ENCODE data around the gene AKR1C4. TPM values are rescaled to one million over a fixed set of nuclear protein-coding genes. Genes with fewer than 3 reads are reported as not detected.

The AKR1C4 gene
- total RNA-seq, 1 donor from 2014 or later = not detected

GRCh38 chr10:5259132-5259951 is 62.7 kb downstream of the AKR1C4 start:
- H3K36me3 Mint-ChIP-seq (ENCODE audit: low read depth) = no peaks in the 10 kb centered on the region
- TF ChIP-seq, protein P1, sequence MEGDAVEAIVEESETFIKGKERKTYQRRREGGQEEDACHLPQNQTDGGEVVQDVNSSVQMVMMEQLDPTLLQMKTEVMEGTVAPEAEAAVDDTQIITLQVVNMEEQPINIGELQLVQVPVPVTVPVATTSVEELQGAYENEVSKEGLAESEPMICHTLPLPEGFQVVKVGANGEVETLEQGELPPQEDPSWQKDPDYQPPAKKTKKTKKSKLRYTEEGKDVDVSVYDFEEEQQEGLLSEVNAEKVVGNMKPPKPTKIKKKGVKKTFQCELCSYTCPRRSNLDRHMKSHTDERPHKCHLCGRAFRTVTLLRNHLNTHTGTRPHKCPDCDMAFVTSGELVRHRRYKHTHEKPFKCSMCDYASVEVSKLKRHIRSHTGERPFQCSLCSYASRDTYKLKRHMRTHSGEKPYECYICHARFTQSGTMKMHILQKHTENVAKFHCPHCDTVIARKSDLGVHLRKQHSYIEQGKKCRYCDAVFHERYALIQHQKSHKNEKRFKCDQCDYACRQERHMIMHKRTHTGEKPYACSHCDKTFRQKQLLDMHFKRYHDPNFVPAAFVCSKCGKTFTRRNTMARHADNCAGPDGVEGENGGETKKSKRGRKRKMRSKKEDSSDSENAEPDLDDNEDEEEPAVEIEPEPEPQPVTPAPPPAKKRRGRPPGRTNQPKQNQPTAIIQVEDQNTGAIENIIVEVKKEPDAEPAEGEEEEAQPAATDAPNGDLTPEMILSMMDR (IDR thresholded peaks at IDR 0.05) = no peak
- H3K4me3 Mint-ChIP-seq (ENCODE audit: unreplicated experiment) = no peak overlapping the region
- no peak overlapping the region for H3K27ac Mint-ChIP-seq (ENCODE audit: unreplicated experiment)
- no peaks in the 10 kb centered on the region for H3K4me1 Mint-ChIP-seq (ENCODE audit: low read depth)
- H3K27me3 Mint-ChIP-seq (ENCODE audit: low read depth) = peaks cover 10% of the 10 kb centered on the region
- peaks cover 19% of the 10 kb centered on the region for H3K9me3 Mint-ChIP-seq (ENCODE audit: low read depth)
- DNase-seq (ENCODE audit: low spot score) = no peak

GRCh38 chr10:5259952-5260578 is 63.4 kb downstream of the AKR1C4 start:
- H3K9me3 Mint-ChIP-seq (ENCODE audit: low read depth) = peaks cover 20% of the 10 kb centered on the region
- no peak overlapping the region for H3K27ac Mint-ChIP-seq (ENCODE audit: unreplicated experiment)
- no peak for DNase-seq (ENCODE audit: low spot score)
- H3K4me3 Mint-ChIP-seq (ENCODE audit: unreplicated experiment) = no peak overlapping the region
- H3K4me1 Mint-ChIP-seq (ENCODE audit: low read depth) = no peaks in the 10 kb centered on the region
- H3K27me3 Mint-ChIP-seq (ENCODE audit: low read depth) = peaks cover 6% of the 10 kb centered on the region
- H3K36me3 Mint-ChIP-seq (ENCODE audit: low read depth) = no peaks in the 10 kb centered on the region
- TF ChIP-seq, protein P1 (IDR thresholded peaks at IDR 0.05) = no peak

DNA sequence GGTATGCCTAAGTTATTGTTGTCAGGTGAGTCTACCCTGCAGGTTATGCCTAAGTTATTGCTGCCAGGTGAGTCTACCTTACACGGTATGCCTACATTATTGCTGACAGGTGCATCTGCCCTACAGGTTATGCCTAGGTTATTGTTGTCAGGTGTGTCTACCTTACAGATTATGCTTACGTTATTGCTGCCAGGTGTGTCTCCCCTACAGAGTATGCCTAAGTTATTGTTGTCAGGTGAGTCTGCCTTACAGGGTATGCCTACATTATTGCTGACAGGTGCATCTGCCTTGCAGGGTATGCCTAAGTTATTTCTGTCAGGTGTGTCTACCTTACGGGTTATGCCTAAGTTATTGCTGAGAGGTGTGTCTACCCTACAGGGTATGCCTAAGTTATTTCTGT is 64.2 kb downstream of the AKR1C4 start:
- Mint-ChIP-seq H3K27ac (ENCODE audit: unreplicated experiment) (no peak overlapping the region), H3K36me3 (ENCODE audit: low read depth) (no peaks in the 10 kb centered on the region), H3K4me1 (ENCODE audit: low read depth) (no peaks in the 10 kb centered on the region), H3K27me3 (ENCODE audit: low read depth) (peaks cover 6% of the 10 kb centered on the region), H3K4me3 (ENCODE audit: unreplicated experiment) (no peak overlapping the region), H3K9me3 (ENCODE audit: low read depth) (peaks cover 16% of the 10 kb centered on the region)
- DNase-seq (ENCODE audit: low spot score) = no peak
- TF ChIP-seq, protein P1 (IDR thresholded peaks at IDR 0.05) = no peak

- Mint-ChIP-seq H3K36me3 (ENCODE audit: low read depth) (peaks cover 3% of the 10 kb centered on the region), H3K9me3 (ENCODE audit: low read depth) (peaks cover 21% of the 10 kb centered on the region), H3K27ac (ENCODE audit: unreplicated experiment) (no peak overlapping the region), H3K27me3 (ENCODE audit: low read depth) (peaks cover 4% of the 10 kb centered on the region), H3K4me1 (ENCODE audit: low read depth) (no peaks in the 10 kb centered on the region), H3K4me3 (ENCODE audit: unreplicated experiment) (no peak overlapping the region)
- DNase-seq (ENCODE audit: low spot score) = no peak
- TF ChIP-seq, protein P1 (IDR thresholded peaks at IDR 0.05) = no peak
Observed at GRCh38 chr10:5265139-5265538, 68.5 kb downstream of the AKR1C4 start.

DNA sequence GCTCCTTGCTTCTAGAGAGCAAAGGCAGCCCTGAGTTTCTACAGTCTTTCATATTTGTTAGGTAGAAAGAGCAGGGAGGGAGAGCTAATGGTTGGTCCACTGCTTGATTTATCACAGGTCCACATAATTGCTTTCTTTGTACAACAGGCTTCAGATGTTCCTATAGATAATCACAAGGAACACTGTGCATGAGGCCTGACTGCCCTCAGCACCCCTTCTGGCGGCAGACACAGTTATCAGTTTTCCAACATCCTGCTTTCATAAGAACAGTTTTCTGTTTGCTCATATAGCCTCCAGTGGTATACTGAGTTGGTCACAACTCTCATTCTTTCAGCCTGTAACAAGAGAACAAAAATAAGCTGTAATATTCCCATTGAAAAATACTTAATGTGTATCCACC is 69.7 kb downstream of the AKR1C4 start:
- peaks cover 3% of the 10 kb centered on the region for H3K27me3 Mint-ChIP-seq (ENCODE audit: low read depth)
- no peaks in the 10 kb centered on the region for H3K4me1 Mint-ChIP-seq (ENCODE audit: low read depth)
- TF ChIP-seq, protein P1 (IDR thresholded peaks at IDR 0.05) = no peak
- peaks cover 21% of the 10 kb centered on the region for H3K9me3 Mint-ChIP-seq (ENCODE audit: low read depth)
- no peak overlapping the region for H3K27ac Mint-ChIP-seq (ENCODE audit: unreplicated experiment)
- peaks cover 3% of the 10 kb centered on the region for H3K36me3 Mint-ChIP-seq (ENCODE audit: low read depth)
- no peak overlapping the region for H3K4me3 Mint-ChIP-seq (ENCODE audit: unreplicated experiment)
- DNase-seq (ENCODE audit: low spot score) = no peak
